ENCODE data around the gene CABP4. TPM values are rescaled to one million over a fixed set of nuclear protein-coding genes. Genes with fewer than 3 reads are reported as not detected.
"Not testable (repeated sequence)": the region's sequence is repeated elsewhere in the genome, so short reads cannot be mapped to it uniquely, and the experiment has no call there.

Gene CABP4
- total and polyA plus RNA-seq, 2 donors (not counting 3 experiments of a cell fraction or from before 2014, with no cell fraction given): 2.4 to 5.0 TPM

GRCh38 chr11:67484847-67485311, 29.7 kb downstream of the CABP4 start:
- ChIA-PET CTCF (no interaction called here), POLR2A (no interaction called here)
- H3K4me2 ChIP-seq (ENCODE audit: insufficient read depth, low read length): no peak overlapping the region
- no peak overlapping the region for H2AFZ ChIP-seq (ENCODE audit: low read depth, low read length)
- FAIRE-seq (no peak), DNase-seq (ENCODE audit: low read depth, low spot score) (no peak)
- no peaks in the 10 kb centered on the region for H3K79me2 ChIP-seq (ENCODE audit: control insufficient read depth, insufficient read depth, low read length)
- H3K36me3 ChIP-seq (ENCODE audit: control insufficient read depth in 2 of 2, extremely low read depth in 1 of 2, insufficient read depth in 2 of 2, low read length in 2 of 2): peaks cover 0 to 3% of the 10 kb centered on the region in 2 experiments
- H3K9me1 ChIP-seq (replicated peaks; ENCODE audit: control insufficient read depth, extremely low read depth, insufficient read depth, low read length): no peaks in the 10 kb centered on the region
- TF ChIP-seq CTCF (IDR thresholded peaks at IDR 0.05; ENCODE audit: extremely low read depth in 1 of 2, insufficient read depth in 1 of 2, low read depth in 1 of 2, low read length in 2 of 2): no peak
- no peaks in the 10 kb centered on the region for H3K27me3 ChIP-seq (ENCODE audit: control insufficient read depth in 2 of 2, insufficient read depth in 2 of 2, low read length in 2 of 2)
- no peaks in the 10 kb centered on the region for H3K4me1 ChIP-seq (ENCODE audit: control insufficient read depth, extremely low read depth, insufficient read depth, low read length)
- no TSS peak for BruUV-seq (replicated peaks)
- no peaks in the 10 kb centered on the region for H3K9me3 ChIP-seq (replicated peaks; ENCODE audit: control insufficient read depth, insufficient read depth, low read length)
- intact Hi-C loops (cut with micrococcal nuclease) (no loop called here), dilution Hi-C loops (cut with MboI; ENCODE audit: extremely low pct_ligation_motif_present, low sequenced_read_pairs) (no loop called here)
- no peaks in the 10 kb centered on the region for H4K20me1 ChIP-seq (replicated peaks; ENCODE audit: control insufficient read depth, extremely low read depth, insufficient read depth, low read length)
- H3K27ac ChIP-seq (ENCODE audit: insufficient read depth, low read depth, low read length): no peak overlapping the region
- H3K9ac ChIP-seq (replicated peaks; ENCODE audit: extremely low read depth, insufficient read depth, low read length): no peak overlapping the region
- no peak overlapping the region for H3K4me3 ChIP-seq (replicated peaks in 1 of 3; ENCODE audit: insufficient read depth in 1 of 3, low read depth in 1 of 3, low read length in 3 of 3)

GRCh38 chr11:67485873-67486361, 30.8 kb downstream of the CABP4 start:
- H3K79me2 ChIP-seq (ENCODE audit: control insufficient read depth, insufficient read depth, low read length); H3K4me1 ChIP-seq (ENCODE audit: control insufficient read depth, extremely low read depth, insufficient read depth, low read length); H3K36me3 ChIP-seq (ENCODE audit: control insufficient read depth in 2 of 2, extremely low read depth in 1 of 2, insufficient read depth in 2 of 2, low read length in 2 of 2); CTCF ChIA-PET; H4K20me1 ChIP-seq (replicated peaks; ENCODE audit: control insufficient read depth, extremely low read depth, insufficient read depth, low read length); H3K4me2 ChIP-seq (ENCODE audit: insufficient read depth, low read length); H2AFZ ChIP-seq (ENCODE audit: low read depth, low read length); H3K27ac ChIP-seq (ENCODE audit: insufficient read depth, low read depth, low read length); dilution Hi-C loops (cut with MboI; ENCODE audit: extremely low pct_ligation_motif_present, low sequenced_read_pairs); H3K9ac ChIP-seq (replicated peaks; ENCODE audit: extremely low read depth, insufficient read depth, low read length); H3K9me1 ChIP-seq (replicated peaks; ENCODE audit: control insufficient read depth, extremely low read depth, insufficient read depth, low read length); DNase-seq (ENCODE audit: low read depth, low spot score); BruUV-seq (replicated peaks); H3K27me3 ChIP-seq (ENCODE audit: control insufficient read depth in 2 of 2, insufficient read depth in 2 of 2, low read length in 2 of 2); H3K9me3 ChIP-seq (replicated peaks; ENCODE audit: control insufficient read depth, insufficient read depth, low read length); intact Hi-C loops (cut with micrococcal nuclease); H3K4me3 ChIP-seq (replicated peaks in 1 of 3; ENCODE audit: insufficient read depth in 1 of 3, low read depth in 1 of 3, low read length in 3 of 3): not testable (repeated sequence)
- POLR2A ChIA-PET: interaction anchor here (0.7 kb wide), 1 partner anchor 192 kb away, joined by 5 read pairs; no protein-coding TSS in a partner anchor
- FAIRE-seq: peak; percentile 85
